Muscle layer of duodenum (tissue), 2 donors: ENCODE results near the gene LRRC4C.

Experiments
- H3K27ac ChIP-seq: one replicate; pipeline ENCODE4 v1.7.0; 2013; ENCODE audit warnings: mild to moderate bottlenecking, low read length
- H3K27me3 ChIP-seq: one replicate; pipeline ENCODE4 v1.7.0; 2013; ENCODE audit warnings: low read depth, mild to moderate bottlenecking, control low read depth, low read length
- H3K36me3 ChIP-seq, 2 donors: one replicate each; pipeline ENCODE4 v1.7.0; 2013; ENCODE audit warnings: low read length in 2 of 2, control low read depth in 1 of 2, mild to moderate bottlenecking in 1 of 2; ENCODE audit not compliant: insufficient read depth in 2 of 2, control insufficient read depth in 1 of 2
- H3K4me1 ChIP-seq, 2 donors: one replicate each; pipeline ENCODE4 v1.7.0; 2013; ENCODE audit warnings: low read length in 2 of 2, mild to moderate bottlenecking in 2 of 2, control low read depth in 1 of 2, moderate library complexity in 1 of 2; ENCODE audit not compliant: insufficient read depth in 2 of 2, control insufficient read depth in 1 of 2
- H3K4me3 ChIP-seq, 2 donors: one replicate each; pipeline ENCODE4 v1.7.0; 2013; ENCODE audit warnings: low read length in 2 of 2, low read depth in 1 of 2, mild to moderate bottlenecking in 1 of 2
- H3K9me3 ChIP-seq, 2 donors: one replicate each; pipeline ENCODE4 v1.7.0; 2013; ENCODE audit warnings: low read length in 2 of 2, control low read depth in 1 of 2, mild to moderate bottlenecking in 1 of 2; ENCODE audit not compliant: control insufficient read depth in 1 of 2
- donor health status: healthy.

Gene LRRC4C

DNA sequence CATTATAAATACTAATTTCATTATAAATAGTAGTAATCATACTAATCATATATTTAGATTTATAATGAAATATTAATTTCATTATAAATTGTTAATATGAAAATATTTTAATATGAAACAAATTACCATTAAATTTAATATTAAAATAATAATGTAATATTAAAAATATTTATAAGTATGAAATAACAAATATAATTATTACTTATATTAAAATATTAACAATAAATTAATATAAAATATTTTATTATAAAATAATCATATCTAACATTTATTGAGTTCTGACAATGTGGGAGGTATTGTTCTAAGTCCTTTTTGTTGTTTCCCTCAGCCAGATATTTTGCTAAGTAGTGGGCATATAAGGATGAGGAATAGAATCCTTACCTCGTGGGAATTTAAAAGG, 1341.4 kb downstream of the LRRC4C start:
- no peaks in the 10 kb centered on the region for H3K4me1 ChIP-seq
- H3K9me3 ChIP-seq, result peaks cover 0 to 8% of the 10 kb centered on the region in 2 donors
- H3K27me3 ChIP-seq, result no peaks in the 10 kb centered on the region
- no peak overlapping the region for H3K4me3 ChIP-seq
- peaks cover 0 to 18% of the 10 kb centered on the region in 2 donors for H3K36me3 ChIP-seq
- no peak overlapping the region for H3K27ac ChIP-seq

DNA sequence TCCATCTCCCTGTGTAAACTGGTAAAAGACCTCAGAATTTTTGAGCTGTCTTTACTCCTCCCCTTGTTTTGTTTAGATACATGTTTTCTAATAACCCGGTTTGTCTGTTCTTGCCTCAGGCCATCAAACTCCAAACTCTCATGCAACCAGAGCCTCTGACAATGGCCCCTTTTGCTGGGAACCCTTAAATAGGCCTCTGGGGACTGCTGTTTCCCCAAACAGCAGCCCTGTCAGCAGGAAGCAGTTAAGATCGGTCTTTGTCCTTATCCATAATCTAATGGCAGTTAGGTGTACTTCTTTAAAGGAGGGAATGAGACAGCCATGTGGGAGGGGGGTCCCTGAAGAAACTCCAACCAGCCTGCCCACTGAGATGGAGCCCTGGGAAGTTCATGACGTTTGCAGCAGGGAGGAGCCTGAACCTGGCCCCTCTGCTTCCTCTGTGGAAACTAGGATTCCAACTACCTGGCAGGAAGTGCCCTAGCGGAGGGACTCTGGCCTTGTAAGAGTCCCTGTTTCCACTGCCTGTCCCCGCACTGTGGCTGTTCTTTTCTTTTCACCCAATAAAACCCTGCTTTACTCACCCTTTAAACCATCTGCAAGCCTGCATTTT, 1354.4 kb downstream of the LRRC4C start:
- no peaks in the 10 kb centered on the region for H3K27me3 ChIP-seq
- peaks cover 0 to 4% of the 10 kb centered on the region in 2 donors for H3K4me1 ChIP-seq
- no peaks in the 10 kb centered on the region for H3K36me3 ChIP-seq
- no peak overlapping the region for H3K27ac ChIP-seq
- no peaks in the 10 kb centered on the region for H3K9me3 ChIP-seq
- no peak overlapping the region for H3K4me3 ChIP-seq

DNA sequence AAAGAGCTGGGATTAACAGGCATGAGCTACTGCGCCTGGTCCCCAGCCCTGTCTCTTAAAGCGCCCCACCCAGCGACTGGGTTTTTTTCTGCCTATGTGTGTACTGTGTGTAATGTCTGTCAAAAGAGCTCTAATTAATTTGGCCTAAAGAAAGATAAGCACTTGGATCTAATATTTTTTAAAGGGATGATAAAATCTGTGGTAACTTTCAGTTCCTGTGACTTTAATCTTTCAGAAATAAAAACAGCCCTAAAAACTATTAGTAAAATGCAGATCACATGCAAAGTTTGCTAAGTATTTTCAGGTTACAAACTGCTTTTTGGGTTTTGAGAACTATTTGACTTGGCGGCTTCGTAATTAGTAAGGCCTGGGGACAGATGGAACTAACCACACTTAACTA, 1358.7 kb downstream of the LRRC4C start:
- Histone ChIP-seq H3K4me3 (no peak overlapping the region), H3K4me1 (no peaks in the 10 kb centered on the region), H3K36me3 (no peaks in the 10 kb centered on the region), H3K9me3 (no peaks in the 10 kb centered on the region), H3K27me3 (no peaks in the 10 kb centered on the region), H3K27ac (no peak overlapping the region)

DNA sequence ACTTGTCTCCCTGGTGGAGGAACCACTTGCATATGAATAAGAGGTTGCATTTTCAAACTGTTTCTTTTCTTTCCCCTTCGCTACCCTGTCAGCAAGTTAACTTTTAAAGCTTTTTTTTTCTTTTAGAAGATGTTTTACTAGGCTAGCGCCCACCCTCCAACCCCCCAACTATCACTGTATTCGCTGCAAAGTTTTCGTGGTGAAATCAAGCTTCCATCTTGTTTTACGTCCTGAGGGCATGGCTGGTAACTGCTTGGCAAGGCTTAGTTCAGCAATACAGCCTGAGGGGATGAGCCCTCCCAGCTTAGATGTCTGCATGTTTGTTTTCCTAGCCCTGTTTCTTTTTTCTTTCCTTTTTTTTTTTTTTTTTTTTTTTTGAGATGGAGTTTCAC, 1359.3 kb downstream of the LRRC4C start:
- H3K27me3 ChIP-seq, result no peaks in the 10 kb centered on the region
- no peaks in the 10 kb centered on the region for H3K36me3 ChIP-seq
- no peaks in the 10 kb centered on the region for H3K9me3 ChIP-seq
- no peak overlapping the region for H3K4me3 ChIP-seq
- no peak overlapping the region for H3K27ac ChIP-seq
- H3K4me1 ChIP-seq, result no peaks in the 10 kb centered on the region

DNA sequence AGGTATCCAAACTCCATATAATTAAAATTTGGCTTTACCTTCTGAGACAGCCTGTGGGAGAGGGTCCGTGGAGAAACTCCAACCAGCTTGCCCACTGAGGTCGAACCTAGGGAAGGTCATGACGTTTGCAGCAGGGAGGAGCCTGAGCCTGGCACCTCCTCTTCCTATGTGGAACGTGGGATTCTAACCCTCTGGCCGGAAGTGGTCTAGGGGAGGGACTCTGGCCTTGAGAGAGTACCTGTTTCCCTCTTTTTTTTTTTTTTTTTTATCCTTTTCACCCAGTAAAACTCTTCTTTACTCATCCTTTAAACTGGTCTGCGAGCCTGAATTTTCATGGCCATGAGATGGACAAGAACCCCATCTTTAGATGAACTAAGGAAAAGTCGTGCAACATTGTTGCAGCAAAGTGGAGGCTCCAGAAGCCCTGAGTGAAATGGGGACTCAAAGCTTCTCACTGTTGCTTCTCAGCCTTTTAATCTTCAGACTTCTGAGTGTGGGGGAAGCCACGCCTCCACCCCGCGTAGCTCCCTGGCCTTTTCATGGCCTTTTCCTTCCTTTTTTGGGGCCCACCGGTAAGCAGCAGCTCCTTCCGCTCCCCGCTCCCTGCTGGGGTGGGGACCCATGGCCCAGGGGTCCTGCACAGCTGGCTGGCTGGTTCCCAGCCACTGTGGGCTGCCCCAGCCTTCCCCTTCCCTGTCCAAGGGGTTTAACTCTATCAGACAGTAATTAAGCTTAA, 1359.9 kb downstream of the LRRC4C start:
- Histone ChIP-seq H3K27me3 (no peaks in the 10 kb centered on the region), H3K27ac (no peak overlapping the region), H3K4me1 (no peaks in the 10 kb centered on the region), H3K9me3 (no peaks in the 10 kb centered on the region), H3K4me3 (no peak overlapping the region), H3K36me3 (no peaks in the 10 kb centered on the region)

DNA sequence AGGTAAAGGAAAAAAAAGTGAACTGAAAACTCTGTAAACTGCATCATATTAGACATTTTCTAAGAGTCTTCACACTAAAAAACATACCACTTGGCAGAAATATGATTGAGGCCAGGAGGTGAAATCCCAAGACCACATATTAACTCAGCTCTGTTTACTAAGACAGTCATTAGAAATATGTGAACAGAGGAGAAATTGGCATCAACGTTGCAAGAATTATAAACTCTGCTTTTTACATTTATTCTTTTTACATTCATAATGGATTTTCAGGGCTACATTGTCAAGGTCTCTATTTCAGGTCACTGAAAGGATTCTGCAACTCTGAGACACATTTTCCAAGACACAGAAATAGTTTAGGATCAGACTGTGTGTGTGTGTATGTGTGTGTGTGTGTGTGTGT, 1364.0 kb downstream of the LRRC4C start:
- Histone ChIP-seq H3K4me3 (no peak overlapping the region), H3K4me1 (no peaks in the 10 kb centered on the region), H3K27ac (no peak overlapping the region), H3K36me3 (no peaks in the 10 kb centered on the region), H3K9me3 (no peaks in the 10 kb centered on the region), H3K27me3 (no peaks in the 10 kb centered on the region)

DNA sequence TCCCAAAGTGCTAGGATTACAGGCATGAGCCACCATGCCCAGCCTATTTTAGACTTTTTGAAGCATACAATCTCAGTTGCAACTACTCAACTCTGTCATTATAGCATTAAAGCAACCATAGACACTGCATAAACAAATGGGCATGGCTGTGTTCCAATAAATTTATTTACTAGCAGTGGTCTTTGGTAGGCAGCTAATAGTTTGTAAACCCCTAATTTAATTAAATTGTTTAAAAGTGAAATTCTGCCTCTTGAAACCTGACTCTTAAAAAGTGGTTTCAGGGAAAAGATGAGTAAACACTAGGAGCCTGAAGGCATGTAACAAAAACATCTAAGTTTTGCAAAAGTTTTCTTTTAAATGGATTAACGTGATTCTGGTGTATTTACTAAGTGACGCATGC, 1364.5 kb downstream of the LRRC4C start:
- no peaks in the 10 kb centered on the region for H3K4me1 ChIP-seq
- H3K27ac ChIP-seq, result no peak overlapping the region
- no peaks in the 10 kb centered on the region for H3K27me3 ChIP-seq
- H3K4me3 ChIP-seq, result no peak overlapping the region
- no peaks in the 10 kb centered on the region for H3K36me3 ChIP-seq
- H3K9me3 ChIP-seq, result no peaks in the 10 kb centered on the region

DNA sequence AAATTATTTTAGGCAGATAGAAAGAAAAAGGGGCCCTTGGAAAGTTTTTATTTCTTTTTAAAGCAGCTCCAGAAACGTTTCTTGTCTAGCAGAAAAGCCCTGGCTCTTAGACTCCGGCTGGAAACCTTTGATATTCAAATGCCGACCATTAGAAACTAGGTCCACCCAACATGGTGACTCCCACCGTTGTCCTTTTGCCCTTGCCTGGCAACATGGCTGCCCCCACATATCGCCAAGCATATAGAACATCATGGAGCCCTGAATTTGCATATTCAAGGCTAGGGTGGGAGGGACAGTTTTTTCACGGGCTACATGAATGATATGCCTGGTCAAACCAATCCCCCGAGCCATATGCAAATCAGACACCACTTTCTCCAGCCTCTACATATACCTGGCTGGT, 1379.0 kb downstream of the LRRC4C start:
- Histone ChIP-seq H3K27ac (no peak overlapping the region), H3K9me3 (peaks cover 0 to 3% of the 10 kb centered on the region in 2 donors), H3K27me3 (no peaks in the 10 kb centered on the region), H3K36me3 (no peaks in the 10 kb centered on the region), H3K4me3 (no peak overlapping the region), H3K4me1 (no peaks in the 10 kb centered on the region)
